Large intestine (tissue), 3 donors: ENCODE data around the gene KMT5B. TPM values are rescaled to one million over a fixed set of nuclear protein-coding genes. Genes with fewer than 3 reads are reported as not detected.
A peak's percentile ranks its signal among the peaks of the same experiment; 100 is the strongest.

Experiments
- DNase-seq, 2 donors: peaks; one replicate each; pipeline versions ENCODE4 v3.0.0 to v3.0.0-alpha.2; 2013
- H3K27ac ChIP-seq: one replicate; pipeline ENCODE4 v1.5.1; 2013; ENCODE audit warnings: low read length
- H3K27me3 ChIP-seq: 2 replicates; pipeline ENCODE4 v1.6.1; 2013; ENCODE audit warnings: low read length; ENCODE audit not compliant: control insufficient read depth, insufficient read depth
- H3K36me3 ChIP-seq: 2 replicates; pipeline ENCODE4 v1.6.1; 2013; ENCODE audit warnings: low read length; ENCODE audit not compliant: control insufficient read depth, insufficient read depth
- H3K4me1 ChIP-seq: one replicate; pipeline ENCODE4 v1.6.1; 2013; ENCODE audit warnings: low read length; ENCODE audit not compliant: control insufficient read depth, insufficient read depth
- H3K4me3 ChIP-seq: one replicate; pipeline ENCODE4 v1.5.1; 2013; ENCODE audit warnings: low read length
- H3K9me3 ChIP-seq: one replicate; pipeline ENCODE4 v1.6.1; 2013; ENCODE audit warnings: mild to moderate bottlenecking, low read depth, low read length, moderate library complexity; ENCODE audit not compliant: control insufficient read depth
- WGBS: methylation state at CpG from one replicate; pipeline ENCODE4 v1.1.5; 2013; ENCODE audit warnings: low lambda C conversion rate; ENCODE audit not compliant: insufficient coverage; 5-methylcytosine and 5-hydroxymethylcytosine counted together
- polyA plus RNA-seq: library from polyadenylated mRNA; unstranded; fragments of 120-200 nt; gene quantifications from one replicate; pipeline ENCODE4 v1.2.1, GENCODE V29; 2013

Gene KMT5B
- polyA plus RNA-seq, 1 donor: 52.9 TPM

GRCh38 chr11:68106165-68106940, 106.7 kb downstream of the KMT5B start:
- H3K36me3 ChIP-seq: peaks cover 6% of the 10 kb centered on the region
- peaks cover 40% of the 10 kb centered on the region for H3K4me1 ChIP-seq
- no peak overlapping the region for H3K4me3 ChIP-seq
- DNase-seq: peak; percentile 91 to 97
- no CpG with 5 or more reads among the region's 8 CpGs for WGBS
- no peaks in the 10 kb centered on the region for H3K27me3 ChIP-seq
- peak overlapping the region; percentile 83 for H3K27ac ChIP-seq
- H3K9me3 ChIP-seq: no peaks in the 10 kb centered on the region

Other genes with a start within 250 kb of the KMT5B start
- 20.1 TPM for gene UNC93B1, start 209.2 kb downstream of the KMT5B start, polyA plus RNA-seq
- 21.1 TPM for gene ALDH3B1, start 203.0 kb downstream of the KMT5B start, polyA plus RNA-seq
- 83.7 TPM for gene NDUFS8, start 182.6 kb downstream of the KMT5B start, polyA plus RNA-seq
- 83.1 TPM for gene TCIRG1, start 174.3 kb downstream of the KMT5B start, polyA plus RNA-seq
- 129 TPM for gene CHKA, start 91.9 kb downstream of the KMT5B start, polyA plus RNA-seq
- gene C11orf24, start 58.7 kb upstream of the KMT5B start, polyA plus RNA-seq: 74.5 TPM
- 109 TPM for gene LRP5, start 99.3 kb upstream of the KMT5B start, polyA plus RNA-seq
- 70.5 TPM for gene PPP6R3, start 247.5 kb upstream of the KMT5B start, polyA plus RNA-seq